ENCODE results near the gene SMAD5.

DNA sequence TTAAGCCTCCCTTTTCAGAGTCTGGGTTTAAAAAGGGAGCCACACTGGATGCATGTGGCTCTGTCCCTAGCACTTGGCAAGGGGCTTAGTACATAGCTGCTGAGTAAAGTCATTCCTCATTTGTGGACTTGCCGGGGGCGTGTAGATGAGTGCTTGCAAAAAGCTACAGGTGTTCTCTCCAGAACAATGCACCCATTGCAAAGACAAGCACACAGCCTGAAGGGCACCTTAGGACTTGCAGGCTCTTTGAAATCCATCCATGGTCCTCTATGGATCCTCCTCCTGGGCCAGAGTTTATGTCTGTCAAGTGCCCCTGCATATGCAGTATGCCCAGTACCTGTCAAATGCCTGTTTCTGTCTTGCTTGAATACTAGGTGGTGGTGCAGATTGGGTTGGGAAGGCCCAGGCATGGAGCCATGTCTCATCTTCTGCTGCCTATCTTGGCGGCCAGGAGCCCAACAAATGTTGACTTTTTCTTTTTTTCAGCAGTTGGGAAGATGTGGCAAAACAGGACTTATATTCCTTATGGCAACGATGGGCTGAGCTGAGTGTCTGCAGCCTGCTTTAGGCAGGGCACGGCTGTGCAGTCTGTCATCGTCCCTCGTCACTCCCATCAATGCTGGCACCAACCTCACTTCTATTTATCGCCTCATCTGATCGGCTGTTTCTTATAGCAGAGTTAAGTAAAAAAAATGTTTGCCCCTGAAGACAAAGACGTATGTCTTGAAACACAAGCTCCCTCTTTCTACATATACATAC is 78.8 kb downstream of the SMAD5 start:
- no peak for TF ChIP-seq POLR2A (IDR thresholded peaks at IDR 0.05)
- TF ChIP-seq, protein P1, sequence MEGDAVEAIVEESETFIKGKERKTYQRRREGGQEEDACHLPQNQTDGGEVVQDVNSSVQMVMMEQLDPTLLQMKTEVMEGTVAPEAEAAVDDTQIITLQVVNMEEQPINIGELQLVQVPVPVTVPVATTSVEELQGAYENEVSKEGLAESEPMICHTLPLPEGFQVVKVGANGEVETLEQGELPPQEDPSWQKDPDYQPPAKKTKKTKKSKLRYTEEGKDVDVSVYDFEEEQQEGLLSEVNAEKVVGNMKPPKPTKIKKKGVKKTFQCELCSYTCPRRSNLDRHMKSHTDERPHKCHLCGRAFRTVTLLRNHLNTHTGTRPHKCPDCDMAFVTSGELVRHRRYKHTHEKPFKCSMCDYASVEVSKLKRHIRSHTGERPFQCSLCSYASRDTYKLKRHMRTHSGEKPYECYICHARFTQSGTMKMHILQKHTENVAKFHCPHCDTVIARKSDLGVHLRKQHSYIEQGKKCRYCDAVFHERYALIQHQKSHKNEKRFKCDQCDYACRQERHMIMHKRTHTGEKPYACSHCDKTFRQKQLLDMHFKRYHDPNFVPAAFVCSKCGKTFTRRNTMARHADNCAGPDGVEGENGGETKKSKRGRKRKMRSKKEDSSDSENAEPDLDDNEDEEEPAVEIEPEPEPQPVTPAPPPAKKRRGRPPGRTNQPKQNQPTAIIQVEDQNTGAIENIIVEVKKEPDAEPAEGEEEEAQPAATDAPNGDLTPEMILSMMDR (IDR thresholded peaks at IDR 0.05), result no peak
